Left lung (tissue), 10 donors: ENCODE results near the gene ZNF606. TPM values are rescaled to one million over a fixed set of nuclear protein-coding genes. Genes with fewer than 3 reads are reported as not detected.

Source experiments
- ATAC-seq: fragments of 200-7000 bp; cut with Tn5 transposase; one replicate; pipeline ENCODE4 v1.9.1; 2020; ENCODE audit warnings: moderate library complexity
- DNase-seq, 4 donors: peaks; one replicate each; pipeline ENCODE4 v3.0.0-alpha.2; 2013 to 2020
- H3K27ac ChIP-seq, 2 donors: fragments of 200-600 bp; sonication (generic) in 1 of 2; one replicate each; pipeline versions ENCODE4 v1.5.0 to v1.8.0; 2020 to 2021
- H3K27me3 ChIP-seq, 2 donors: fragments of 200-600 bp; sonication (generic) in 1 of 2; one replicate each; pipeline versions ENCODE4 v1.5.0 to v1.8.0; 2020 to 2021
- H3K36me3 ChIP-seq, 2 donors: fragments of 200-600 bp; sonication (generic) in 1 of 2; one replicate each; pipeline versions ENCODE4 v1.5.0 to v1.8.0; 2020 to 2021
- H3K4me1 ChIP-seq, 2 donors: fragments of 200-600 bp; one replicate each; pipeline ENCODE4 v1.8.0; 2021
- H3K4me3 ChIP-seq, 2 donors: fragments of 200-600 bp; sonication (generic) in 1 of 2; one replicate each; pipeline versions ENCODE4 v1.5.0 to v1.8.0; 2020 to 2021; ENCODE audit warnings: mild to moderate bottlenecking in 1 of 2
- H3K9me3 ChIP-seq, 2 donors: fragments of 200-600 bp; sonication (generic) in 1 of 2; one replicate each; pipeline versions ENCODE4 v1.5.0 to v1.8.0; 2020 to 2021
- intact Hi-C, 2 donors: fragments of 100-400 bp; cut with DNase I; formaldehyde crosslinking; loops; one replicate each; pipeline versions ENCODE4 v1.11.2 to v1.14.2; 2022
- polyA plus RNA-seq, 6 donors: library from polyadenylated mRNA; unstranded; fragments of 120-200 nt; gene quantifications; one replicate each; pipeline ENCODE4 v1.2.1, GENCODE V29; 2013; ENCODE audit not compliant: insufficient read length in 6 of 6
- total RNA-seq, 2 donors: library from RNA; stranded (reverse); fragmentation: NEBNext Ultra II Directional; extraction: Animal tissue kit (Norgen Biotek cat#: 25700); gene quantifications; one replicate each; pipeline ENCODE4 v1.2.1, GENCODE V29; 2021
- TF ChIP-seq, protein P1 (sequence below), 2 donors: fragments of 200-600 bp; sonication (generic) in 1 of 2; IDR thresholded peaks; one replicate each; pipeline versions ENCODE4 v1.5.0 to v1.8.0; 2021; ENCODE audit warnings: antibody characterized with exemption in 2 of 2
- donor health status: DM: no; HTN: yes; CAD: no.
- donor health status: DM: no; HTN: no; CAD: no.

The ZNF606 gene
- total and polyA plus RNA-seq, 8 donors = 11.4 to 34.6 (median 30.0) TPM

DNA sequence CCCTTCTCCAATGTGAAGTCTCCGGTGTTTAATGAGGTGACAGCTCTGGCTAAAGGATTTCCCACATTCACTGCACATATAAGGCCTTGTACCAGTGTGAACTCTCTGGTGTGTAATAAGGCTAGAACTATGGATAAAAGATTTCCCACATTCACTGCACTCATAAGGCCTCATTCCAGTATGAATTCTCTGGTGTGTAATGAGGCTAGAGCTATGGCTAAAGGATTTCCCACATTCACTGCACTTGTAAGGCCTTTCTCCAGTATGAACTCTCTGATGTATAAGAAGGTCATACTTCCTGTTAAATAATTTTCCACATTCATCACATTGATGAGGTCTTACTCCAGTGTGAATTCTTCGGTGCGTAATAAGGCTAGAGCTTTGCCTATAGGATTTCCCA, 61.0 kb downstream of the ZNF606 start:
- ATAC-seq (no peak), DNase-seq (no peak)
- peaks cover 0 to 98% of the 10 kb centered on the region in 2 donors for H3K9me3 ChIP-seq
- no peaks in the 10 kb centered on the region for H3K27me3 ChIP-seq
- intact Hi-C loops = no loop called here
- no peak overlapping the region for H3K27ac ChIP-seq
- peaks cover 0 to under 1% of the 10 kb centered on the region in 2 donors for H3K4me1 ChIP-seq
- peaks cover 0 to 77% of the 10 kb centered on the region in 2 donors for H3K36me3 ChIP-seq
- H3K4me3 ChIP-seq = no peak overlapping the region
- TF ChIP-seq, protein P1, sequence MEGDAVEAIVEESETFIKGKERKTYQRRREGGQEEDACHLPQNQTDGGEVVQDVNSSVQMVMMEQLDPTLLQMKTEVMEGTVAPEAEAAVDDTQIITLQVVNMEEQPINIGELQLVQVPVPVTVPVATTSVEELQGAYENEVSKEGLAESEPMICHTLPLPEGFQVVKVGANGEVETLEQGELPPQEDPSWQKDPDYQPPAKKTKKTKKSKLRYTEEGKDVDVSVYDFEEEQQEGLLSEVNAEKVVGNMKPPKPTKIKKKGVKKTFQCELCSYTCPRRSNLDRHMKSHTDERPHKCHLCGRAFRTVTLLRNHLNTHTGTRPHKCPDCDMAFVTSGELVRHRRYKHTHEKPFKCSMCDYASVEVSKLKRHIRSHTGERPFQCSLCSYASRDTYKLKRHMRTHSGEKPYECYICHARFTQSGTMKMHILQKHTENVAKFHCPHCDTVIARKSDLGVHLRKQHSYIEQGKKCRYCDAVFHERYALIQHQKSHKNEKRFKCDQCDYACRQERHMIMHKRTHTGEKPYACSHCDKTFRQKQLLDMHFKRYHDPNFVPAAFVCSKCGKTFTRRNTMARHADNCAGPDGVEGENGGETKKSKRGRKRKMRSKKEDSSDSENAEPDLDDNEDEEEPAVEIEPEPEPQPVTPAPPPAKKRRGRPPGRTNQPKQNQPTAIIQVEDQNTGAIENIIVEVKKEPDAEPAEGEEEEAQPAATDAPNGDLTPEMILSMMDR (IDR thresholded peaks at IDR 0.05) = no peak

DNA sequence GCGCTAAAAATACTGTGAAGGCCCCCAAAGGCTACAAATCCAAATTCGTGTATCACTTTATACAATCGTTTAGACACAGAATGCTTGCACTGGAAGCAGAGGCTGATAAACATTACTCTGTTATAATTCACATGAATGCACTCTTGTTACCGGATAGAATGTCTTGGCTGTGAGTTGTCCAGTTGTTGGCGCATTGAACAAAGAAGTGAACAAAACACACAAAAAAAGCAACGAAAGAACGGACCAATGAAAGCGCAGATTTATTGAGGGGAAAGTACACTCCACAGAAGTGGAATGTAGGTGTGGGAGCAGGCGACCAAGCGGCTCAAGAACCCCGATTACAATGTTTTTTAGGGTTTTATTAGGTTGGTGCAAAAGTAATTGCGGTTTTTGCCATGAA, 66.9 kb downstream of the ZNF606 start:
- intact Hi-C loops = no loop called here
- Histone ChIP-seq H3K9me3 (peaks cover 0 to 91% of the 10 kb centered on the region in 2 donors), H3K27ac (no peak overlapping the region), H3K27me3 (no peaks in the 10 kb centered on the region), H3K4me3 (no peak overlapping the region), H3K36me3 (peaks cover 0 to 47% of the 10 kb centered on the region in 2 donors), H3K4me1 (peaks cover 0 to 5% of the 10 kb centered on the region in 2 donors)
- TF ChIP-seq, protein P1 (IDR thresholded peaks at IDR 0.05) = no peak
- DNase-seq = no peak
- ATAC-seq = no peak

DNA sequence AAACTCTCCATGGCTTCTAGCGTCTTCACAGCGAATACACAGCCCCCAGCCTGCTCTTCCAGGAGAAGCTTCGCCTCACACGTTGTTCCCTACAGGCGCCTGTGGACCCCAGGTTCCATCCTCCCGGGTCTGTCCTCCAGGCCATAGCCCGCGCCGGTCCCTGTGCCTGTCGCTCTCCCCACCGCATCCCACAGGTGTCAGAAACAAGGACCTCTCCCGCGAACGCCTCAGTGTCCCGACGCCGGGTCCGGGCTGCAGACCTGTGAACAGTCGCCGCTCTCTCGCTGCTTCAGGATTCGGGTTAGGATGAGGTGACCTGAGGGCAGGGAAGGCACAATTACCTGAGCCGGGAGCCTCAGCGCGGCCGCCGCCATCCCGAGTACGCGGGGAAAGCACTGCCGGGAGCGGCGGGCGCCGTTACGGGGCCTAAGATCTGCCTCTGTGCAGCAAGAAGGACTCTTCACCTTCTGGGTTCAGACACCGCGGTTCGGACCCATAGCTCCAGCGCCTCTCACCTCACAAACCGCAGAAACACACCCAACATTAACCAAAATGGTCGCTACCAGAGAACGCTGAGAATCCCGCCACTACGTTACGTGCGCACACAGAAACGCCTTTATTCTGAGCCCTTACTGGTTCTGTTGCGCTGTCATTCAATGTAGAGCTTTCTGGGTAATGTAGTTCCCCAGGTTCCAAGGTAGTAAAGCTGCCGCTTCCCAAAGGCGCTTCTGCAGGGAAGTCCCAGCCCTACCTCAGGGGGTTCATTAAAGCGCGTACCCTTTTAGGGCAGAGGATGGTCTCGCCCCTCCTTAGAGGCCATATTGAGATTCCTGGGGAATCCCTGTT, 67.6 kb downstream of the ZNF606 start, which contains the start of gene ZNF418:
ZNF418 (minus strand) TSS at position 583 of the 846 bp plus-strand sequence. CDS start 1,580 bp downstream, outside the sequence.
- H3K9me3 ChIP-seq = peaks cover 0 to 91% of the 10 kb centered on the region in 2 donors
- DNase-seq (peak; percentile 71 to 86 (median 76)), ATAC-seq (peak; percentile 100)
- TF ChIP-seq, protein P1 (IDR thresholded peaks at IDR 0.05) = no peak
- no peaks in the 10 kb centered on the region for H3K27me3 ChIP-seq
- no peak within 1 kb of the TSS for H3K27ac ChIP-seq
- intact Hi-C loops = no loop called here
- peaks cover 0 to 5% of the 10 kb centered on the region in 2 donors for H3K4me1 ChIP-seq
- peaks cover 0 to 45% of the 10 kb centered on the region in 2 donors for H3K36me3 ChIP-seq
- peak within 1 kb of the TSS; percentile 63 to 65 for H3K4me3 ChIP-seq

DNA sequence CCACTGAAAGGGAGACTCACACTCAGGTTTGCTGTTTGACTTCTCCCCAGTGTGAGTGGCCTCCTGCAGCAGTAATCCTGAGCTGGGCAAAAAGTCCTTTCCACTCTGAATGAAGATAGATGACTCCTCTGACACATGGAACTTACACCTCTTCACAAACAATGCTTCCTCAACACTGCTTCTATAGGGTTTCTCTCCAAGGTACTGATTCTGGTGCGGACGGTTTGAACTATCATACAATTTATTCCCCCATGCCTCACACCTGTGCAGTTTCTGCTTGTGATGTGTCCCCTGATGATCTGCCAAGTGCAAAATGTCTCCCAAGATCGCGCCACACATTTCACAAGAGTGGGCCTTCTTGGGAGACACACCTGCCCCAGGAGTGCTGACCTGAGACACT, 75.0 kb downstream of the ZNF606 start:
- DNase-seq (no peak), ATAC-seq (no peak)
- intact Hi-C loops = no loop called here
- TF ChIP-seq, protein P1 (IDR thresholded peaks at IDR 0.05) = no peak
- Histone ChIP-seq H3K4me3 (no peak overlapping the region), H3K27me3 (no peaks in the 10 kb centered on the region), H3K4me1 (no peaks in the 10 kb centered on the region), H3K27ac (no peak overlapping the region), H3K9me3 (peaks cover 0 to 95% of the 10 kb centered on the region in 2 donors), H3K36me3 (peaks cover 0 to 75% of the 10 kb centered on the region in 2 donors)

Other genes starting within 250 kb of the ZNF606 start
- 10 to 100 TPM; 13.2 to 15.3 TPM for gene ZNF586, start 233.1 kb downstream of the ZNF606 start, total RNA-seq
- 10 to 100 TPM; 28.7 to 38.1 (median 31.1) TPM for gene ZNF586, start 233.1 kb downstream of the ZNF606 start, polyA plus RNA-seq
- gene ZNF552, start 187.9 kb downstream of the ZNF606 start, total RNA-seq = 10 to 100 TPM; 11.2 to 15.7 TPM
- gene ZNF552, start 187.9 kb downstream of the ZNF606 start, polyA plus RNA-seq = 10 to 100 TPM; 15.2 to 21.4 (median 17.4) TPM
- 10 to 100 TPM; 12.9 to 20.1 TPM for gene ZNF587B, start 172.5 kb downstream of the ZNF606 start, total RNA-seq
- 10 to 100 TPM; 12.1 to 17.3 (median 14.1) TPM for gene ZNF587B, start 172.5 kb downstream of the ZNF606 start, polyA plus RNA-seq
- 10 to 100 TPM; 31.4 to 34.0 TPM for gene ZNF587, start 153.0 kb downstream of the ZNF606 start, total RNA-seq
- gene ZNF587, start 153.0 kb downstream of the ZNF606 start, polyA plus RNA-seq = 10 to 100 TPM; 33.6 to 38.8 (median 36.4) TPM
- 10 to 100 TPM; 10.7 to 21.0 TPM for gene ZNF814, start 113.8 kb downstream of the ZNF606 start, total RNA-seq
- 10 to 100 TPM; 52.7 to 71.2 (median 65.2) TPM for gene ZNF814, start 113.8 kb downstream of the ZNF606 start, polyA plus RNA-seq
- 10 to 100 TPM; 15.8 to 20.7 TPM for gene ZNF417, start 86.2 kb downstream of the ZNF606 start, total RNA-seq
- 10 to 100 TPM; 35.8 to 47.8 (median 42.0) TPM for gene ZNF417, start 86.2 kb downstream of the ZNF606 start, polyA plus RNA-seq
- 1 to 10 TPM; 8.0 to 9.4 TPM for gene ZNF418, start 67.4 kb downstream of the ZNF606 start, total RNA-seq
- 10 to 100 TPM; 27.6 to 43.6 (median 37.0) TPM for gene ZNF418, start 67.4 kb downstream of the ZNF606 start, polyA plus RNA-seq
- gene ZNF256, start 55.1 kb downstream of the ZNF606 start, total RNA-seq = 1 to 10 TPM; 3.9 to 4.2 TPM
- 10 to 100 TPM in 5 of 6 donors, 1 to 10 TPM in 1; 8.5 to 12.1 (median 10.6) TPM for gene ZNF256, start 55.1 kb downstream of the ZNF606 start, polyA plus RNA-seq
- 1 to 10 TPM in 1 of 2 donors, under 1 TPM in 1; 0.55 to 1.6 TPM for gene C19orf18, start 28.3 kb downstream of the ZNF606 start, total RNA-seq
- gene C19orf18, start 28.3 kb downstream of the ZNF606 start, polyA plus RNA-seq = 1 to 10 TPM; 2.3 to 5.7 (median 3.9) TPM
- gene ZSCAN1, start 31.2 kb upstream of the ZNF606 start, total RNA-seq = under 1 TPM in 1 of 2 donors, not detected in 1; 0.47 TPM
- 1 to 10 TPM; 1.4 to 3.4 (median 2.4) TPM for gene ZSCAN1, start 31.2 kb upstream of the ZNF606 start, polyA plus RNA-seq
- 1 to 10 TPM; 3.3 to 4.9 TPM for gene ZNF135, start 56.5 kb upstream of the ZNF606 start, total RNA-seq
- 10 to 100 TPM; 22.3 to 32.6 (median 29.0) TPM for gene ZNF135, start 56.5 kb upstream of the ZNF606 start, polyA plus RNA-seq
- gene ZSCAN18, start 95.4 kb upstream of the ZNF606 start, total RNA-seq = 10 to 100 TPM; 32.7 to 58.1 TPM
- gene ZSCAN18, start 95.4 kb upstream of the ZNF606 start, polyA plus RNA-seq = 10 to 100 TPM; 78.0 to 91.1 (median 84.7) TPM
- gene ZNF329, start 148.0 kb upstream of the ZNF606 start, total RNA-seq = 10 to 100 TPM in 1 of 2 donors, 1 to 10 TPM in 1; 7.9 to 11.7 TPM
- gene ZNF329, start 148.0 kb upstream of the ZNF606 start, polyA plus RNA-seq = 10 to 100 TPM; 19.6 to 22.9 (median 21.0) TPM
- gene ZNF274, start 180.2 kb upstream of the ZNF606 start, total RNA-seq = 10 to 100 TPM; 19.9 to 25.9 TPM
- gene ZNF274, start 180.2 kb upstream of the ZNF606 start, polyA plus RNA-seq = 10 to 100 TPM; 18.7 to 23.7 (median 21.8) TPM
- 10 to 100 TPM; 23.8 to 25.4 TPM for gene ZNF544, start 226.1 kb upstream of the ZNF606 start, total RNA-seq
- 10 to 100 TPM; 32.8 to 45.7 (median 38.5) TPM for gene ZNF544, start 226.1 kb upstream of the ZNF606 start, polyA plus RNA-seq